ENCODE results near the gene NEU1. TPM values are rescaled to one million over a fixed set of nuclear protein-coding genes. Genes with fewer than 3 reads are reported as not detected.
"Not testable (repeated sequence)": the region's sequence is repeated elsewhere in the genome, so short reads cannot be mapped to it uniquely, and the experiment has no call there.

The NEU1 gene
- total RNA-seq, 2 donors from 2014 or later: 19.3 to 22.3 TPM

DNA sequence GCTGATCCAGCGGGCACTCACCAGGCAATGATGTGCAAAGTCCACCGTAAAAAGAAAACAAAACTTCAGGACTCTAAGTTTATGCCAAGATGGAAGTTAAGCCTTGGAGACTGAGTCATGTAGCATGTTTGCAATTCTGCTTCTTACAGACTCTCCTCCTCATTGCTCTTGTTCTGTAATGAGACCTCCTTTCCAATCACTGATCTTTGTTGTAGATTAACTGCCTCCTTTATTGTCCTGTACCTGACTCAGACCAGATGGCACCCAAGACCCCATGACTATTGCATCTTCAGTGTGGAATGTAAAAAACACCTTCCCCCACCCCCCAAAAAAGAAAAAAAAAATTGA is 11.2 kb downstream of the NEU1 start:
- Mint-ChIP-seq H3K36me3 (ENCODE audit: low read depth) (no peaks in the 10 kb centered on the region), H3K27ac (no peak overlapping the region), H3K4me3 (no peak overlapping the region), H3K9me3 (no peaks in the 10 kb centered on the region), H3K4me1 (no peaks in the 10 kb centered on the region), H3K27me3 (no peaks in the 10 kb centered on the region)
- no peak for ATAC-seq (replicated peaks)

DNA sequence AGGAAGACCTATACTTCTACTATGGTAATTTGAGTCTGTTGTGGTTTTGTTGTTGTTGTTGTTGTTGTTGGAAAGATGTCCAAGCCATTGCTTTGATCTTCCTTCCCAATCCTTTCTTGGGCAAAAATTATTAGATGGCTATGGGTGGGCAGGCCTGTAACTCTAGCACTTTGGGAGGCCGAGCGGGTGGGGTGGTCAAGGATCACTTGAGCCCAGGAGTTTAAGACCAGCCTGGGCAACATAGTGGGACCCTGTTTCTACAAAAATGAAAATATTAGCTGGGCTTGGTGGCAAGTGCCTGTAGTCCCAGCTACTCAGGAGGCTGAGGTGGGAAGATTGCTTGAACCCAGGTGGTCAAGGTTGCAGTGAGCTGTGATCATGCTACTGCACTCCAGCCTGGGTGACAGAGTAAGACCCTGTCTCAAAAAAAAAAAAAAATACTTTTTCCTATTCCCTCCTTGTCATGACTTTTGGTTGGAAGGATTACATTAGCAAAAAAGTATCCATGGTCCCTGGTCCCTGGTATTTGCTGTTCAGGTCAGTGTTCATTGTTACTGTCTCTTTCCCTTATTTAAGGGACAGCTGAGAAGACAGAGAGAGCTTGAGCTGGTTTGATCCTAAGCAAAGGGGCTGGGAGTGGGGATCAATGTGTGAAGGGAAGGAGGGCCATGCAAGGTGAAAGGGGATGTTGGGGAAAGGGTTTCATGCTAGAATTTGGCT is 11.7 kb downstream of the NEU1 start:
- Mint-ChIP-seq H3K9me3 (no peaks in the 10 kb centered on the region), H3K4me3 (no peak overlapping the region), H3K27me3 (no peaks in the 10 kb centered on the region), H3K36me3 (ENCODE audit: low read depth) (no peaks in the 10 kb centered on the region), H3K4me1 (no peaks in the 10 kb centered on the region), H3K27ac (no peak overlapping the region)
- no peak for ATAC-seq (replicated peaks)

DNA sequence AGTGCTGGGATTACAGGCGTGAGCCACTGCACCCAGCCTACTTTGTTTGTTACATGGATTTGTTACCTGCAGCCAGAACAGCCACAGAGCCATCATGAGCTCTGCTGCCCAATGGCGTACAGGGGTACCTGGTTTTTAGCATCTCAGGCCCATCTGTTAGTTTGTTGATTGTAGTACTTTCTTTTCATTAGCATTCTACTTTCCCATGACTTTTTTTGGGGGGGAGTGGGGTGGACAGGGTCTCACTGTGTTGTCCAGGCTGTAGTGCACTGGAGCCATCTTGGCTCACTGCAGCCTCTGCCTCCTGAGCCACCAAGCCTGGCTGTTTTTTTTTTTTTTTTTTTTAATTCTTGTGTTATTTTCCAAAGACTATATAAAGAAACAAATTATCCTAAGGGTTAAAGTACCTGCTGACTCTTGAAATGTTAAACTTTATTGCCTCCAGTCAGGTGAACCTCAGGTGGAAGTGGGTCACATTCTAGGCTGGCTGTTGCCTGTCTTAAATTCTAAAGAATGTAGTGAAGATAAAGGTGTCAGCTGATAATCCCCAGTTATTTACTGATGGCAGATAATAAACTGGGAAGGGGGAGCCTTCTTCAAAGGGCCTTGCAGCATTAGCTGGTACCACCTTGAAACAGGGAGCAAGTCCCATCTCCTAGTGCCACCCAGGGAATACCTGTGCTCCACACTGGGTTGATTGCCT is 15.2 kb downstream of the NEU1 start:
- ATAC-seq (replicated peaks): no peak
- H3K4me3 Mint-ChIP-seq: no peak overlapping the region
- H3K27me3 Mint-ChIP-seq: no peaks in the 10 kb centered on the region
- no peaks in the 10 kb centered on the region for H3K4me1 Mint-ChIP-seq
- H3K36me3 Mint-ChIP-seq (ENCODE audit: low read depth): no peaks in the 10 kb centered on the region
- no peak overlapping the region for H3K27ac Mint-ChIP-seq
- H3K9me3 Mint-ChIP-seq: no peaks in the 10 kb centered on the region

DNA sequence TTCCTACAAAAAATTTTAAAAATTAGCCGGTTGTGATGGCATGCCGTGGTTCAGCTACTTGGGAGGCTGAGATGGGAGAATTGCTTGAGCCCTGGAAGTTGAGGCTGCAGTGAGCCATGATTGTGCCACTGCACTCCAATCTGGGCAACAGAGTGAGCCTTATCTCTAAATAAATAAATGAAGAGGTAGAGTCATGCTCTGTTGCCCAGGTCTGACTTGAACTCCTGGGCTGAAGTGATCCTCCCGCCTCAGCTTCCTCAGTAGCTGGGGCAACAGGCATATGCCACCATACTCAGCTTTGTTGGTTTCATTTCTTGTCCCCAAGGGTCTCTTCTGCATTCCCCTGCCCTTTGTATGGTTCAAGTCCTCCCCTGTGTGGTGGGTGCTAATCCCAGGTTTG is 18.1 kb downstream of the NEU1 start:
- H3K36me3 Mint-ChIP-seq (ENCODE audit: low read depth): peaks cover 20% of the 10 kb centered on the region
- no peaks in the 10 kb centered on the region for H3K9me3 Mint-ChIP-seq
- no peaks in the 10 kb centered on the region for H3K27me3 Mint-ChIP-seq
- H3K27ac Mint-ChIP-seq: no peak overlapping the region
- H3K4me3 Mint-ChIP-seq: no peak overlapping the region
- H3K4me1 Mint-ChIP-seq: no peaks in the 10 kb centered on the region
- no peak for ATAC-seq (replicated peaks)

DNA sequence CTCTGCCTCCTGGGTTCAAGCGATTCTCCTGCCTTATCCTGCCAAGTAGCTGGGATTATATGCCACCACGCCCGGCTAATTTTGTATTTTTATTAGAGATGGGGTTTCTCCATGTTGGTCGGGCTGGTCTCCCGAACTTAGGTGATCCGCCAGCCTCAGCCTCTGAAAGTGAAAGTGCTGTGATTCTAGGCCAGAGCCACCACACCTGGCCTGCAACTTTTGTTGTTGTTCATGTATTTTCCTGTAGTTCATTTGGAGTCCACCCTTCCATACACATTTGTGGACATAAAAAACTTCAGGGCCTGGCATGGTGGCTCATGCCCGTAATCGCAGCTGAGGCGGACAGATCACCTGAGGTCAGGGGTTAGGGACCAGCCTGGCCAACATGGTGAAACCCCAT is 20.6 kb downstream of the NEU1 start:
- Mint-ChIP-seq H3K36me3 (ENCODE audit: low read depth) (peaks cover 45% of the 10 kb centered on the region), H3K27me3 (no peaks in the 10 kb centered on the region), H3K27ac (no peak overlapping the region), H3K4me3 (no peak overlapping the region), H3K4me1 (peaks cover 12% of the 10 kb centered on the region), H3K9me3 (no peaks in the 10 kb centered on the region)
- ATAC-seq (replicated peaks): no peak

DNA sequence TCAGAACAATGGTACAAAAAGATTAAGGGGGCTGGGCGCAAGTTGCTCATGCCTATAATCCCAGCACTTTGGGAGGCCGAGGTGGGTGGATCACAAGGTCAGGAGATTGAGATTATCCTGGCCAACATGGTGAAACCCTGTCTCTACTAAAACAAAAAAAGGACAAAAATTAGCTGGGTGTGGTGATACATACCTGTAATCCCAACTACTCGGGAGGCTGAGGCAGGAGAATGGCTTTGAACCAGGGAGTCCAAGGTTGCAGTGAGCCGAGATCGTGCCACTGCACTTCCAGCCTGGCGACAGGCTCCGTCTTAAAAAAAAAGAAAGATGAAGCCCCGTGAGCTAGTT is 22.9 kb downstream of the NEU1 start:
- not testable (repeated sequence) for ATAC-seq (replicated peaks); H3K9me3 Mint-ChIP-seq; H3K4me3 Mint-ChIP-seq; H3K27me3 Mint-ChIP-seq
- Mint-ChIP-seq H3K36me3 (ENCODE audit: low read depth) (peaks cover 68% of the 10 kb centered on the region), H3K27ac (peak overlapping the region; percentile 3), H3K4me1 (peaks cover 23% of the 10 kb centered on the region)

DNA sequence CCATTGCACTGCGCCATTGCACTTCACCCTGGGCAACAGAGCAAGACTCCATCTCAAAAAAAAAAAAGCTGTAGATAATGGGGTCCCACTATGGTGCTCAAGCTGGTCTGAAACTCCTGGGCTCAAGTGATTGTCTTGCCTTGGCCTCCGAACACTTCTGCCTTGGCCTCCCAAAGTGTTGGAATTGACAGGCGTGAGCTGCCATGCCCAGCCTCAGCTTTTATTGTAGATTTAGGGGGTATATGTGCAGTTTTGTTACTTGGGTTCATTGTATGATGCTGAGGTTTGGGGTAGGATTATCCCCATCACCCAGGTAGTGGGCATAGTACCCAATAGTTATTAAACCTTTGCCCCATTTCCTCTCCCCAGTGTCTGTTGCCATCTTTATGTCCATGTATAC is 23.7 kb downstream of the NEU1 start:
- H3K27ac Mint-ChIP-seq: peak overlapping the region; percentile 3
- peak overlapping the region; percentile 96 for H3K4me3 Mint-ChIP-seq
- H3K4me1 Mint-ChIP-seq: peaks cover 23% of the 10 kb centered on the region
- no peak for ATAC-seq (replicated peaks)
- no peaks in the 10 kb centered on the region for H3K27me3 Mint-ChIP-seq
- no peaks in the 10 kb centered on the region for H3K9me3 Mint-ChIP-seq
- H3K36me3 Mint-ChIP-seq (ENCODE audit: low read depth): peaks cover 76% of the 10 kb centered on the region

DNA sequence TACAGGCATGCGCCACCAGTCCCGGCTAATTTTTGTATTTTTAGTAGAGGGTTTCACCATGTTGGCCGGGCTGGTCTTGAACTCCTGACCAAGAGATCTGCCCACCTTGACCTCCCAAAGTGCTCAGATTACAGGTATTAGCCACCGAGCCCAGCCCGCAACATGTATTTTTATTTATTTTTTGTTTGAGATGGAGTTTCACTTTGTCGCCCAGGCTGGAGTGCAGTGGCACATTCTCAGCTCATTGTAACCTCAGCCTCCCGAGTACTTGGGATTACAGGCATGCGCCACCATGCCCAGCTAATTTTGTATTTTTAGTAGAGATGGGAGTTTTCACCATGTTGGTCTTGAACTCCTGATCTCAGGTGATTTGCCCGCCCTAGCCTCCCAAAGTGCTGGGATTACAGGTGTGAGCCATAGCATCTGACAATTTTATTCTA is 24.5 kb downstream of the NEU1 start:
- Mint-ChIP-seq H3K36me3 (ENCODE audit: low read depth) (peaks cover 76% of the 10 kb centered on the region), H3K27ac (peak overlapping the region; percentile 89)

DNA sequence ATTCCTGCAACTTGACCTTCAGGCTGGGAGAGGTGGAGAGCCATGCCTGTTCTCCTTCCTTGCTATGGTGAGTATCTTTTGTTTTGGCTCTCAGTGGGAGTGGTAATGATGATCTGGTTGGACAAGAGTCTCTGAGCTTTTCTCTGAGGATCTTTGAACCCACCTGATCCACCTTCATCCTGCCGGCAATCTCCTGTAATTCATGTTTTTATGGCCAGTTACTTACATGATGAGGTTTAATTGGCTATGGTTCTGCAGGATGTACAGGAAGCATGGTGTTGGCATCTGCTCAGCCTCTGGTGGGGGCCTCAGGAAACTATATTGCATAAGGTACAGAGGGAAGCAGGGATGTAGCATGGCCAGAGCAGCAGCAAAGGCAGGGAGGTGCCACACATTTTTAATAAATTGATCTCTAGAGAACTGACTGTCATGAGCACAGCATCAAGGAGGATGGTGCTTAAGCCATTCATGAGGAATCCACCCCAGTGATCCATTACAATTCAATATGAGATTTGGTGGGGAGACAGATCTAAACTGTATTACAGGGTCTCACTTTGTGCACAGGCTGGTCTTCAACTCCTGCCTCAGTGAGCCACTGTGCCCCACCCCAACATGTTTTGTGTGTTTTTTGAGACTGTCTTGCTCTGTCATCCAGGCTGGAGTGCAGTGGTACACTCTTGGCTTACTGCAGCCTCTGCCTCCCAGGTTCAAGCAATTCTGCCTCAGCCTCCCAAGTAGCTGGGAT is 25.1 kb downstream of the NEU1 start:
- Mint-ChIP-seq H3K9me3 (no peaks in the 10 kb centered on the region), H3K4me1 (peaks cover 23% of the 10 kb centered on the region), H3K27me3 (no peaks in the 10 kb centered on the region), H3K27ac (peak overlapping the region; percentile 89), H3K4me3 (peak overlapping the region; percentile 96), H3K36me3 (ENCODE audit: low read depth) (peaks cover 76% of the 10 kb centered on the region)
- ATAC-seq (replicated peaks): no peak

More for the DNA sequence above, 24.5 kb downstream of the NEU1 start:
- Mint-ChIP-seq H3K4me1 (peaks cover 23% of the 10 kb centered on the region), H3K4me3 (peak overlapping the region; percentile 96)
- H3K27me3 Mint-ChIP-seq; ATAC-seq (replicated peaks); H3K9me3 Mint-ChIP-seq: not testable (repeated sequence)

DNA sequence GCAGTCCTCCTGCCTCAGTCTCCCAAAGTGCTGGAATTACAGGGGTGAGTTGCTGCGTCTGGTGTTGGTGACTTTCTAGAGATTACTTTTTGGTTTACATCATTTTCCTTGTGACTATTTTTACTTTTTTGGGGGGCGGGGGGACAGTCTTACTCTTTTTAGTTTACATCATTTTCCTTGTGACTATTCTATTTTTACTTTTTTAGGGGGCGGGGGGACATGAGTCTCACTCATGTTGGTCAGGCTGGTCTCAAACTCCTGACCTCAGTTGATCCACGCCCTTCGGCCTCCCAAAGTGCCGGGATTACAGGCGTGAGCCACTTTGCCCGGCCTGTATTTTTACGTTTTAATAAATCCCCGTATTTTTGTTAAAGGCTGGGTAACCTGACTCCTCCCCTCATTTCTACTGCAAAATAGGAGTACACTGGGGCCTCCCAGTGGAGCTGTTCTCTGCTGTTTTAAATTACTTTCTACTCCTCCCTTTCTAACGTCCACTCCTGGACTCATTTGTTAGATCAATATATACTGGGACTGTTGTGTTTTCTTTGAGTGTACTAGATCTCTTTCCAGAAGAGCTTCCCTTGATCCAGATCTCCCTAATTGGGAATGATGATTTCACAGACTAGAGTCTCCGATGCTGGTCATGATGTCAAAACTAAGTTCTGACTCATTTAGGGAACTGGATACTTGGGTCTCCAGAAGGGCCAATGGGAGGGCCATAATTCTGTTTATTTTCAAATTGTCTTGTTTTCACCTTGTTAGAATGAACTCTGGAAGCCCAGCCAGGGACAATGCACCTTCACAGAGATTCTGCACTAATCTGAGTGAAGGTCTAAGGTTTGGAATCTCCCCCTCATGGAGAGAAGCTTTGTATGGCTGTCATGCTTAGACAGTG is 25.9 kb downstream of the NEU1 start:
- peak overlapping the region; percentile 96 for H3K4me3 Mint-ChIP-seq
- no peaks in the 10 kb centered on the region for H3K27me3 Mint-ChIP-seq
- no peak for ATAC-seq (replicated peaks)
- peak overlapping the region; percentile 89 for H3K27ac Mint-ChIP-seq
- H3K36me3 Mint-ChIP-seq (ENCODE audit: low read depth): peaks cover 79% of the 10 kb centered on the region
- peaks cover 23% of the 10 kb centered on the region for H3K4me1 Mint-ChIP-seq
- no peaks in the 10 kb centered on the region for H3K9me3 Mint-ChIP-seq

DNA sequence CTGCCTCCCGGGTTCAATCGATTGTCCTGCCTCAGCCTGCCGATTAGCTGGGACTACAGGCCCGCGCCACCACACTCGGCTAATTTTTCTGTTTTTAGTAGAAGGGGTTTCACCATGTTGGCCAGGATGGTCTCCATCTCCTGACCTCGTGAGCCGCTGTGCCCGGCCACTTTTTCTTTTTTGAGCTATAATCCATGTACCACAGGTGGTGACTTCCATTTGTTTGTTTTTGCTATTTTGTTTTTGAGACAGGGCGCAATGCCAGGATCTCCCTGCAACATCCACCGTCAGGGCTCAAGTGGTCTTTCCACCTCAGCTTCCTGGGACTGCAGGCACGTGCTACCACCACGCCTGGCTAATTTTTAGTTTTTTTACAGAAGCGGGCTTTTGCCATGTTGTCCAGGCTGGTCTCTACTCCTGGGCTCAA is 26.6 kb downstream of the NEU1 start:
- ATAC-seq (replicated peaks): no peak
- Mint-ChIP-seq H3K36me3 (ENCODE audit: low read depth) (peaks cover 81% of the 10 kb centered on the region), H3K27me3 (no peaks in the 10 kb centered on the region), H3K4me3 (peak overlapping the region; percentile 96), H3K27ac (peak overlapping the region; percentile 89), H3K4me1 (peaks cover 23% of the 10 kb centered on the region), H3K9me3 (no peaks in the 10 kb centered on the region)

DNA sequence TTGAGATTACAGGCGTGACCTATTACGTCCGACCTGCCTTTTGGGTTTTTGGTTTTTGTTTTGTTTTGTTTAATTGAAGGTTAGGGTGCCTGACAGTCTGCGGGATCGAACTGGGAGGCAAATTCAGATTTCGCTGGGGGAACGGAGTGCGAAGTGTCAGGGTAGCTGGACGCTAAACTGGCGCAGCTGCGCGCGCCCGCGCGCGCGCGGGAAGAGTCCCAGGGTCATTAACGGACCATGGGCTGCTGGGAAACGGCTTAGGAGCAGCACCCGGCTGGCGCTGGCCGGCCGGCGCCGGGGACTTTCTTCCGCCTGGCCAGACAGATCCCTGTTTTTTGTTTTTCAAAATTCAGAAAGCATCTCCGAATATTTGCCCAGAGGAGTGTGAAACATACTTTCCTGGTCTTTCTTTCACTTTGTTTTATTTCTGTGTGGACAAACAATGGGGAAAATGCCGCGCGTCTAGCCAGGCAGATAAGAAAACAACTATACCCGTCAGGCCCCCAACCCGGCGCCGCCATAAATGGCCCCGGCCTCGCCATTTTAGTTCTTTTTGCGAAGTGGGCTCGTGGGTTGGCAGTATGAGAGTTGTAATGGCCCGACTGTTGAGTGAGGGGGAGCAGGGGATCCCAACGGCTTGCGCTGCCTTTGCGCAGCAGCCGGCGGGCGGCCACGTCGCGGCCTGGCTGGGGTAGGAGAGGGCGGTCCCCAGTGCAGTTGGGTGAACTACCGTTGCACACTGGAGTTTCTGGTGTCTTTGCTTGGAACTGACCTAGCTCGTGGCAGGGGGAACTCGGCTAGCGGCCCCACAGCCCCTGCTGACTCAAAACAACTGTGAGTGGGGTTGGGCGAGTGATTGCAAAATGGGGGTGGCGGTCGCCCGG is 28.0 kb downstream of the NEU1 start:
- Mint-ChIP-seq H3K36me3 (ENCODE audit: low read depth) (peaks cover 81% of the 10 kb centered on the region), H3K27ac (peak overlapping the region; percentile 89), H3K27me3 (no peaks in the 10 kb centered on the region), H3K4me1 (peaks cover 23% of the 10 kb centered on the region), H3K4me3 (peak overlapping the region; percentile 96), H3K9me3 (no peaks in the 10 kb centered on the region)
- ATAC-seq (replicated peaks): peak; percentile 66

DNA sequence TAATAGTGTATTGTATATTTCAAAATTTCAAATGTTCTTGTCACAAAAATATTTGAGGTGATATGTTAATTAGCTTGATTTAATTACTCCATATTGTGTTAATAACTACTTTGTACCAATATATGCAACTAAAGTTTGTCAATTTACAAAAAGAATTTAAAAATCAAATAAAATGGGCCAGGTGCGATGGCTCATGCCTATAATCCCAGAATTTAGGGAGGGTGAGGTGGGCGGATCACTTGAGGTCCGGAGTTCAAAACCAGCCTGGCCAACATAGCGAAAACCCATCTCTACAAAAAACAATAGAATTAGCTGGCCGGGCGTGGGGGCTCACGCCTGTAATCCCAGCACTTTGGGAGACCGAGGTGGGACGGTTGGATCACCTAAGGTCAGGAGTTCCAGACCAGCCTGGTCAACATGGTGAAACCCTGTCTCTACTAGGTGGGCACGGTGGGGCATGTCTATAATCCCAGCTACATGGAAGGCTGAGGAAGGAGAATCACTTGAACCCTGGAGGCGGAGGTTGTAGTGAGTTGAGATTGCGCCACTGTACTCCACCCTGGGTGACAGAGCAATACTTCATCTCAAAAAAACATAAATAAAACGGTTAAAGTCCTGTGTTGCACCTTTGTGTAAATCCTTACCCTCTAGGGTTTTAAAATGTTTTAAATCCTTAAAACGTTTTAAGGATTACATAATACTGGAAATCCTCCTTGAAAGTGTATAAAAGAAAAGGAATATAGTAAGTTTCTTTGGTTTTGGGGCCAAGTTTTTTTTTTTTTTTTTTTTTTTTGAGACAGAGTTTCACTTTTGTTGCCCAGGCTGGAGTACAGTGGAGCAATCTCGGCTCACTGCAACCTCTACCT is 31.0 kb downstream of the NEU1 start:
- Mint-ChIP-seq H3K4me3 (peak overlapping the region; percentile 96), H3K36me3 (ENCODE audit: low read depth) (peaks cover 61% of the 10 kb centered on the region), H3K4me1 (peaks cover 6% of the 10 kb centered on the region), H3K9me3 (no peaks in the 10 kb centered on the region), H3K27ac (peak overlapping the region; percentile 95), H3K27me3 (no peaks in the 10 kb centered on the region)
- no peak for ATAC-seq (replicated peaks)

Measured in activated T-helper 17 cell treated with anti-CD3 and anti-CD28 coated beads, Interleukin-2, amount 50 U/mL, for 72 hours (primary cell).